ENCODE measurements around the gene SEPTIN12. TPM values are rescaled to one million over a fixed set of nuclear protein-coding genes. Genes with fewer than 3 reads are reported as not detected.
"Not testable (repeated sequence)": the region's sequence is repeated elsewhere in the genome, so short reads cannot be mapped to it uniquely, and the experiment has no call there.

SEPTIN12 gene
- total RNA-seq, 2 experiments from 2014 or later, result not detected

GRCh38 chr16:4743226-4743878 lies 44.8 kb downstream of the SEPTIN12 start:
- POLR2A ChIA-PET, result no interaction called here

GRCh38 chr16:4738370-4738769 lies 49.8 kb downstream of the SEPTIN12 start:
- POLR2A ChIA-PET, CTCF ChIA-PET: not testable (repeated sequence)

More at GRCh38 chr16:4743226-4743878, 44.8 kb downstream of the SEPTIN12 start:
- CTCF ChIA-PET, result interaction anchor here (0.6 kb wide), 1 partner anchor 132 kb away, joined by 3 read pairs; no protein-coding TSS in a partner anchor

GRCh38 chr16:4737545-4737944 lies 50.6 kb downstream of the SEPTIN12 start:
- ChIA-PET POLR2A (interaction anchor here (1.0 kb wide), 1 partner anchor 44 kb away, joined by 3 read pairs; the partner anchor contains the start of gene NUDT16L1), CTCF (no interaction called here)

- ChIA-PET POLR2A (interaction anchor here (1.0 kb wide), 1 partner anchor 43 kb away, joined by 3 read pairs; the partner anchor contains the start of gene NUDT16L1), CTCF (no interaction called here)
Observed at GRCh38 chr16:4736546-4736945, 51.6 kb downstream of the SEPTIN12 start.

GRCh38 chr16:4734730-4735535 lies 53.2 kb downstream of the SEPTIN12 start:
- ChIA-PET POLR2A (interaction anchor here (0.5 to 2.3 kb wide), 11 partner anchors 13 to 384 kb away, joined by 3 to 8 read pairs (median 4); partner anchors contain the start of genes NUDT16L1, PAM16, ROGDI and UBALD1), CTCF (interaction anchor here (0.8 to 1.6 kb wide), 2 partner anchors 41 to 109 kb away, joined by 3 to 7 read pairs; partner anchors contain the start of gene NUDT16L1)

- ChIA-PET CTCF (interaction anchor here (0.8 to 1.6 kb wide), 3 partner anchors 33 to 108 kb away, joined by 3 to 7 read pairs (median 3); partner anchors contain the start of genes NUDT16L1 and ZNF500), POLR2A (interaction anchor here (0.5 to 2.3 kb wide), 10 partner anchors 12 to 383 kb away, joined by 3 to 8 read pairs (median 4); partner anchors contain the start of genes NUDT16L1, PAM16, ROGDI and UBALD1)
Observed at GRCh38 chr16:4734063-4734729, 53.9 kb downstream of the SEPTIN12 start, which contains the start of the genes ANKS3 and DNAAF8. Gene ANKS3, minus strand, starts transcription at chr16:4734271. Its CDS starts 4,122 bp downstream, at chr16:4730149. Gene DNAAF8, plus strand, starts transcription at chr16:4734537. Its CDS starts 1,978 bp downstream, at chr16:4736515.

- CTCF ChIA-PET, result interaction anchor here (1.2 to 1.6 kb wide), 2 partner anchors 33 to 40 kb away, joined by 3 to 7 read pairs; partner anchors contain the start of genes NUDT16L1 and ZNF500
- POLR2A ChIA-PET, result interaction anchor here (1.0 to 2.3 kb wide), 5 partner anchors 34 to 383 kb away, joined by 3 to 8 read pairs (median 5); partner anchors contain the start of genes NUDT16L1, PAM16 and ROGDI
Observed at GRCh38 chr16:4733747-4734062, 54.4 kb downstream of the SEPTIN12 start.

- CTCF ChIA-PET, result interaction anchor here (1.2 kb wide), 1 partner anchor 34 kb away, joined by 3 read pairs; the partner anchor contains the start of gene ZNF500
- POLR2A ChIA-PET, result interaction anchor here (1.6 to 2.3 kb wide), 3 partner anchors 40 to 382 kb away, joined by 5 to 8 read pairs (median 6); partner anchors contain the start of genes NUDT16L1, PAM16 and ROGDI
Observed at GRCh38 chr16:4733211-4733742, 54.9 kb downstream of the SEPTIN12 start.

GRCh38 chr16:4729876-4730275 lies 58.3 kb downstream of the SEPTIN12 start:
- POLR2A ChIA-PET, result no interaction called here
- CTCF ChIA-PET, result interaction anchor here (0.6 kb wide), 1 partner anchor 104 kb away, joined by 3 read pairs; no protein-coding TSS in a partner anchor

GRCh38 chr16:4728676-4729075 lies 59.5 kb downstream of the SEPTIN12 start:
- CTCF ChIA-PET, result no interaction called here
- POLR2A ChIA-PET, result no interaction called here

Other genes with a start within 250 kb of the SEPTIN12 start
- 10 to 100 TPM; 38.7 to 39.3 TPM for gene CDIP1, start 249.6 kb downstream of the SEPTIN12 start, total RNA-seq
- gene C16orf96, start 232.0 kb downstream of the SEPTIN12 start, total RNA-seq, result under 1 TPM; 0.08 to 0.11 TPM
- gene UBALD1, start 173.5 kb downstream of the SEPTIN12 start, total RNA-seq, result 10 to 100 TPM; 19.5 to 21.0 TPM
- gene MGRN1, start 163.5 kb downstream of the SEPTIN12 start, total RNA-seq, result 10 to 100 TPM; 61.9 to 64.2 TPM
- 10 to 100 TPM; 34.0 to 34.4 TPM for gene NUDT16L1, start 94.8 kb downstream of the SEPTIN12 start, total RNA-seq
- gene ANKS3, start 54.1 kb downstream of the SEPTIN12 start, total RNA-seq, result 10 to 100 TPM; 16.3 to 17.3 TPM
- under 1 TPM; 0.25 to 0.32 TPM for gene DNAAF8, start 53.8 kb downstream of the SEPTIN12 start, total RNA-seq
- 10 to 100 TPM in 1 of 2 experiments, 1 to 10 TPM in 1; 10.0 to 12.0 TPM for gene ZNF500, start 21.2 kb downstream of the SEPTIN12 start, total RNA-seq
- gene SMIM22, start 7.0 kb upstream of the SEPTIN12 start, total RNA-seq, result not detected
- 1 to 10 TPM; 4.8 to 5.4 TPM for gene ROGDI, start 14.3 kb upstream of the SEPTIN12 start, total RNA-seq
- 100 to 1,000 TPM; 101 to 105 TPM for gene GLYR1, start 58.9 kb upstream of the SEPTIN12 start, total RNA-seq
- 10 to 100 TPM; 36.7 to 38.9 TPM for gene UBN1, start 59.1 kb upstream of the SEPTIN12 start, total RNA-seq
- not detected for gene PPL, start 148.8 kb upstream of the SEPTIN12 start, total RNA-seq
- not detected for gene SEC14L5, start 170.0 kb upstream of the SEPTIN12 start, total RNA-seq
- 10 to 100 TPM; 15.9 to 16.7 TPM for gene NAGPA, start 245.6 kb upstream of the SEPTIN12 start, total RNA-seq